Endodermal cell (in vitro differentiated cells): ENCODE data around the gene NMRK1. TPM values are rescaled to one million over a fixed set of nuclear protein-coding genes. Genes with fewer than 3 reads are reported as not detected.

ENCODE experiments used
- DNase-seq: peaks from one replicate; pipeline ENCODE4 v3.0.0-alpha.2; 2017
- H3K27ac ChIP-seq: 2 replicates; pipeline ENCODE4 v1.5.1; 2013; ENCODE audit warnings: mild to moderate bottlenecking, low read depth, low read length, moderate library complexity
- H3K27me3 ChIP-seq: 2 replicates; pipeline ENCODE4 v1.6.1; 2013; ENCODE audit warnings: mild to moderate bottlenecking, low read length, moderate library complexity; ENCODE audit not compliant: insufficient read depth, control insufficient read depth, poor library complexity, severe bottlenecking
- H3K36me3 ChIP-seq: 2 replicates; pipeline ENCODE4 v1.7.0; 2013; ENCODE audit warnings: mild to moderate bottlenecking, low read length, moderate library complexity; ENCODE audit not compliant: control insufficient read depth, insufficient read depth
- H3K4me1 ChIP-seq: one replicate; pipeline ENCODE4 v1.7.0; 2013; ENCODE audit warnings: low read length; ENCODE audit not compliant: control insufficient read depth, insufficient read depth
- H3K4me3 ChIP-seq: 2 replicates; pipeline ENCODE4 v1.5.1; 2013; ENCODE audit warnings: mild to moderate bottlenecking, low read length, moderate library complexity
- H3K9ac ChIP-seq: 2 replicates; pipeline ENCODE4 v1.6.1; 2013; ENCODE audit warnings: mild to moderate bottlenecking, low read length, moderate library complexity; ENCODE audit not compliant: poor library complexity, severe bottlenecking; ENCODE audit errors: extremely low read depth
- H3K9me3 ChIP-seq: 2 replicates; pipeline ENCODE4 v1.6.1; 2013; ENCODE audit warnings: mild to moderate bottlenecking, low read length, moderate library complexity; ENCODE audit not compliant: control insufficient read depth
- H3K27ac Mint-ChIP-seq: 2 replicates; pipeline ENCODE4 v1.8.0; 2020; ENCODE audit warnings: mixed read lengths
- H3K27me3 Mint-ChIP-seq: 2 replicates; pipeline ENCODE4 v1.8.0; 2021; ENCODE audit warnings: mild to moderate bottlenecking, mixed read lengths; ENCODE audit not compliant: insufficient read depth
- H3K36me3 Mint-ChIP-seq: 2 replicates; pipeline ENCODE4 v1.8.0; 2020; ENCODE audit warnings: low read depth, mixed read lengths
- H3K4me1 Mint-ChIP-seq: 2 replicates; pipeline ENCODE4 v1.8.0; 2020; ENCODE audit warnings: mixed read lengths
- H3K4me3 Mint-ChIP-seq: 2 replicates; pipeline ENCODE4 v1.8.0; 2020; ENCODE audit warnings: mild to moderate bottlenecking, moderate library complexity, mixed read lengths
- H3K9me3 Mint-ChIP-seq: 2 replicates; pipeline ENCODE4 v1.8.0; 2020; ENCODE audit warnings: mild to moderate bottlenecking, mixed read lengths
- CTCF ChIP-seq: fragments of 200-600 bp; sonication (generic); conservative IDR thresholded peaks from 2 replicates; pipeline ENCODE4 v1.5.0; 2021; ENCODE audit warnings: antibody characterized with exemption, mild to moderate bottlenecking
- WGBS, 2 experiments: methylation state at CpG; one replicate each; pipeline versions ENCODE4 v1.1.5 to v1.1.7; 2013; ENCODE audit warnings: missing lambda C conversion rate in 2 of 2, mixed read lengths in 1 of 2; ENCODE audit not compliant: insufficient coverage in 1 of 2, insufficient read length in 1 of 2; 5-methylcytosine and 5-hydroxymethylcytosine counted together
- total RNA-seq, 2 donors: library from RNA; stranded (reverse); fragmentation: NEBNext Ultra II Directional in 1 of 2; extraction: Animal tissue kit (Norgen Biotek cat#: 25700) in 1 of 2; gene quantifications; 2 replicates in 1 of 2; 3 replicates in 1 of 2; pipeline ENCODE4 v1.2.1, GENCODE V29; 2021

NMRK1 gene
- total RNA-seq, 2 donors from 2014 or later: 14.0 to 29.0 TPM

- H3K4me1 Mint-ChIP-seq: no peaks in the 10 kb centered on the region
- Histone ChIP-seq H3K4me3 (no peak overlapping the region), H3K4me1 (no peaks in the 10 kb centered on the region), H3K27me3 (no peaks in the 10 kb centered on the region), H3K9me3 (no peaks in the 10 kb centered on the region), H3K27ac (no peak overlapping the region), H3K36me3 (no peaks in the 10 kb centered on the region), H3K9ac (no peak overlapping the region)
- no peak overlapping the region for H3K4me3 Mint-ChIP-seq
- no peak for DNase-seq
- H3K27ac Mint-ChIP-seq: no peak overlapping the region
- TF ChIP-seq CTCF: no peak
- H3K9me3 Mint-ChIP-seq: peaks cover 5% of the 10 kb centered on the region
- 91% methylated on average over 2 of the region's 2 CpGs; no CpG with 5 or more reads in 1 of the 2 experiments for WGBS, 2 experiments
- no peaks in the 10 kb centered on the region for H3K36me3 Mint-ChIP-seq
- H3K27me3 Mint-ChIP-seq: no peaks in the 10 kb centered on the region
Measured at GRCh38 chr9:75033791-75034473, 54.0 kb downstream of the NMRK1 start.

DNA sequence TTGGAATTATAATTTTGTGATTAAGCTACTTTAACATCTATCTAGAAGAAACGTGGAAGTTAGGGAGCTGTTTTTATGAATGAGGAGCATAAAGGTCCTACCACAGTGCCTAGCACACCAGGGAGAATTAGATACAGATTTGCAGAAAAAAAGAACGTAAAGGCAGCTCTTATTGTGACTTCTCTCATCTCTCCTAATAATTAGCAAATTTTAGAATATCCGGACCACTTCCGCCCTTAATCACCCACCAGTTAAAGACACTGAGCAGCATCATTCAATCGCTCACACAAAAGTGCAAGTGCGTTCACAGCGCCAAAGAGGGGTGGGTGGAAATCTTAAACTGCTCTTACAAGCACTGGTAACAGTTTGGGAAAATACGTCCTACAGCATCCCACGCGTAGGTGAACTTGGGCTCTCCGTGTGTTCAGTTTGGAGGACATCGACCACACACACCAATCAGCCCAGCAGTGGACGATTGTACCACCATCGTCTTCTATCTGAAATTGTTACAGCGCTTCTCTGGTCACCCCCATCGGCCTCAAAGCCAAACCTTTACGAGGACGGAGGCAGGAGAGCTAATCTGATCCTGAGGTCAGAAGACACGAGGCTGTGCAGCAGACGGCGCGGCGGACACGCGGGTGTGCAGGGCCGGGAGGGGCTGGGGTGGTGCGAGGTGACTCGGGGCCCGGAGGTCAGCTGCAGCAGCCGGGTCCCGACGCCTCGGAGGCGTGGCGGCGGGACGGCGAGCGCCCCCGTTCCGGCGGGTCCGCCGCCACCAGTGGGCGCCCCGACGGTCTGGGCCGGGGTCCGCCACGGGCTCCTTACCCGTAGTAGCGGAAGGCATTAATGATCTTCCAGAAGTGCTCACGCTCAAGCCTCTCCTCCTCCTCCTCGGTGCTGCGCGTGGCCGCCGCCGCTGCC lies 60.5 kb downstream of the NMRK1 start:
- H3K27ac ChIP-seq: peak overlapping the region; percentile 91
- H3K4me3 Mint-ChIP-seq: peak overlapping the region; percentile 85
- no peaks in the 10 kb centered on the region for H3K27me3 Mint-ChIP-seq
- peak overlapping the region; percentile 58 for H3K9ac ChIP-seq
- no peaks in the 10 kb centered on the region for H3K27me3 ChIP-seq
- no peaks in the 10 kb centered on the region for H3K36me3 ChIP-seq
- peaks cover 2% of the 10 kb centered on the region for H3K36me3 Mint-ChIP-seq
- no peak for DNase-seq
- no peaks in the 10 kb centered on the region for H3K9me3 Mint-ChIP-seq
- no peaks in the 10 kb centered on the region for H3K4me1 ChIP-seq
- peak overlapping the region; percentile 88 for H3K4me3 ChIP-seq
- peak; percentile 61 for TF ChIP-seq CTCF
- peaks cover 9% of the 10 kb centered on the region for H3K4me1 Mint-ChIP-seq
- 1 to 4% methylated on average over 12 to 59 of the region's 59 CpGs for WGBS, 2 experiments
- H3K27ac Mint-ChIP-seq: peak overlapping the region; percentile 95
- no peaks in the 10 kb centered on the region for H3K9me3 ChIP-seq

DNA sequence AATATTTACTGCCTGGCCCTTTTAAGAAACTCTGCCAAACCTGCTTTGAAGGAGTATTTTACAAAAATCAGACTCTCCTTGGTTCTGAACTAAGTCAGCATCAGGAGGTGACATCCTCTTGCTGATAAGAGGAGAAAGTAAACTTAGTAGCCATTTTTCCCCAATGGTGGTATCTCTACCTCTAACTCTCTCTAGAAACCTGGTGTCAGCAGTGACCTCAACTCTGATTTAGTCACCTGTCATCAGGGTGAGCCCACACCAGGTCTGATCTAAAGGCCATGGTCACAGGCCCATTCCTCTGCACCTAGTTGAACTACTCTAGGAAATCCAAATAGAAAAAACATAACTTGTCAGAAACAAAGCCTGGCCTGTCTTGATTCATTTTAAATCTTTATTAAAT lies 64.1 kb downstream of the NMRK1 start:
- Mint-ChIP-seq H3K9me3 (no peaks in the 10 kb centered on the region), H3K27me3 (no peaks in the 10 kb centered on the region), H3K36me3 (peaks cover 14% of the 10 kb centered on the region), H3K4me1 (peaks cover 16% of the 10 kb centered on the region), H3K27ac (no peak overlapping the region), H3K4me3 (no peak overlapping the region)
- H3K4me3 ChIP-seq: no peak overlapping the region
- no peak overlapping the region for H3K9ac ChIP-seq
- no peaks in the 10 kb centered on the region for H3K4me1 ChIP-seq
- H3K27ac ChIP-seq: no peak overlapping the region
- no peaks in the 10 kb centered on the region for H3K9me3 ChIP-seq
- no peaks in the 10 kb centered on the region for H3K27me3 ChIP-seq
- no peak for DNase-seq
- no peaks in the 10 kb centered on the region for H3K36me3 ChIP-seq
- TF ChIP-seq CTCF: no peak
